ENCODE data around the gene LARP1. TPM values are rescaled to one million over a fixed set of nuclear protein-coding genes. Genes with fewer than 3 reads are reported as not detected.

LARP1 gene
- total and polyA plus RNA-seq, 4 donors = 15.4 to 142 (median 74.5) TPM

GRCh38 chr5:154861946-154862345 is 106.8 kb downstream of the LARP1 start:
- WGBS, 2 donors = 70 to 78% methylated on average over 8 of the region's 8 CpGs
- H3K4me3 ChIP-seq (ENCODE audit: low read length in 2 of 2) = no peak overlapping the region
- H3K4me1 ChIP-seq (ENCODE audit: control insufficient read depth in 1 of 2, insufficient read depth in 2 of 2, low read length in 2 of 2) = peaks cover 2 to 4% of the 10 kb centered on the region in 2 donors
- no peaks in the 10 kb centered on the region for H3K27me3 ChIP-seq (ENCODE audit: control insufficient read depth in 1 of 2, insufficient read depth in 2 of 2, low read length in 1 of 2)
- H3K9me3 ChIP-seq (ENCODE audit: control insufficient read depth, low read length) = no peaks in the 10 kb centered on the region
- peaks cover 2 to 5% of the 10 kb centered on the region in 2 donors for H3K36me3 ChIP-seq (ENCODE audit: control insufficient read depth in 1 of 2, insufficient read depth in 2 of 2, low read length in 1 of 2)
- no peak overlapping the region for H3K27ac ChIP-seq (ENCODE audit: low read depth in 1 of 2, low read length in 2 of 2)
- ATAC-seq (ENCODE audit: low FRiP score) (no peak), DNase-seq (no peak)
- intact Hi-C loops (cut with DNase I) = no loop called here

GRCh38 chr5:154862766-154863165 is 107.6 kb downstream of the LARP1 start:
- WGBS, 2 donors = 73 to 76% methylated on average over 2 of the region's 2 CpGs
- Histone ChIP-seq H3K27ac (ENCODE audit: low read depth in 1 of 2, low read length in 2 of 2) (no peak overlapping the region), H3K4me1 (ENCODE audit: control insufficient read depth in 1 of 2, insufficient read depth in 2 of 2, low read length in 2 of 2) (peaks cover 2 to 4% of the 10 kb centered on the region in 2 donors), H3K27me3 (ENCODE audit: control insufficient read depth in 1 of 2, insufficient read depth in 2 of 2, low read length in 1 of 2) (no peaks in the 10 kb centered on the region), H3K9me3 (ENCODE audit: control insufficient read depth, low read length) (no peaks in the 10 kb centered on the region), H3K4me3 (ENCODE audit: low read length in 2 of 2) (no peak overlapping the region), H3K36me3 (ENCODE audit: control insufficient read depth in 1 of 2, insufficient read depth in 2 of 2, low read length in 1 of 2) (peaks cover 2 to 5% of the 10 kb centered on the region in 2 donors)
- no peak for DNase-seq
- ATAC-seq (ENCODE audit: low FRiP score) = no peak
- intact Hi-C loops (cut with DNase I) = no loop called here

- Histone ChIP-seq H3K27me3 (ENCODE audit: control insufficient read depth in 1 of 2, insufficient read depth in 2 of 2, low read length in 1 of 2) (no peaks in the 10 kb centered on the region), H3K4me3 (ENCODE audit: low read length in 2 of 2) (no peak overlapping the region), H3K9me3 (ENCODE audit: control insufficient read depth, low read length) (no peaks in the 10 kb centered on the region), H3K36me3 (ENCODE audit: control insufficient read depth in 1 of 2, insufficient read depth in 2 of 2, low read length in 1 of 2) (peaks cover 2 to 5% of the 10 kb centered on the region in 2 donors), H3K4me1 (ENCODE audit: control insufficient read depth in 1 of 2, insufficient read depth in 2 of 2, low read length in 2 of 2) (peaks cover 2 to 4% of the 10 kb centered on the region in 2 donors), H3K27ac (ENCODE audit: low read depth in 1 of 2, low read length in 2 of 2) (no peak overlapping the region)
- DNase-seq (no peak), ATAC-seq (ENCODE audit: low FRiP score) (no peak)
- 91 to 92% methylated on average over 7 of the region's 7 CpGs for WGBS, 2 donors
- intact Hi-C loops (cut with DNase I) = no loop called here
Measured at GRCh38 chr5:154863291-154864080, 108.3 kb downstream of the LARP1 start.

GRCh38 chr5:154865466-154866184 is 110.4 kb downstream of the LARP1 start:
- no peak for DNase-seq
- 49% methylated on average over 5 of the region's 5 CpGs for WGBS, 2 donors
- Histone ChIP-seq H3K9me3 (ENCODE audit: control insufficient read depth, low read length) (no peaks in the 10 kb centered on the region), H3K27me3 (ENCODE audit: control insufficient read depth in 1 of 2, insufficient read depth in 2 of 2, low read length in 1 of 2) (no peaks in the 10 kb centered on the region), H3K4me3 (ENCODE audit: low read length in 2 of 2) (no peak overlapping the region), H3K4me1 (ENCODE audit: control insufficient read depth in 1 of 2, insufficient read depth in 2 of 2, low read length in 2 of 2) (peaks cover 0 to under 1% of the 10 kb centered on the region in 2 donors), H3K36me3 (ENCODE audit: control insufficient read depth in 1 of 2, insufficient read depth in 2 of 2, low read length in 1 of 2) (peaks cover 5 to 7% of the 10 kb centered on the region in 2 donors), H3K27ac (ENCODE audit: low read depth in 1 of 2, low read length in 2 of 2) (no peak overlapping the region)
- intact Hi-C loops (cut with DNase I) = no loop called here
- no peak for ATAC-seq (ENCODE audit: low FRiP score)

- WGBS, 2 donors = 60 to 65% methylated on average over 2 of the region's 2 CpGs
- Histone ChIP-seq H3K27me3 (ENCODE audit: control insufficient read depth in 1 of 2, insufficient read depth in 2 of 2, low read length in 1 of 2) (no peaks in the 10 kb centered on the region), H3K4me3 (ENCODE audit: low read length in 2 of 2) (no peak overlapping the region), H3K36me3 (ENCODE audit: control insufficient read depth in 1 of 2, insufficient read depth in 2 of 2, low read length in 1 of 2) (peaks cover 6 to 8% of the 10 kb centered on the region in 2 donors), H3K27ac (ENCODE audit: low read depth in 1 of 2, low read length in 2 of 2) (no peak overlapping the region), H3K9me3 (ENCODE audit: control insufficient read depth, low read length) (no peaks in the 10 kb centered on the region), H3K4me1 (ENCODE audit: control insufficient read depth in 1 of 2, insufficient read depth in 2 of 2, low read length in 2 of 2) (no peaks in the 10 kb centered on the region)
- DNase-seq (no peak), ATAC-seq (ENCODE audit: low FRiP score) (no peak)
- intact Hi-C loops (cut with DNase I) = no loop called here
Measured at GRCh38 chr5:154866841-154867240, 111.7 kb downstream of the LARP1 start.

Small RNAs within 50 kb of the gene (microRNA-seq; reads per million reads assigned to microRNA genes)
- 0 reads per million in 2 donors for gene MIR378H

Other genes starting within 250 kb of the LARP1 start
- gene FAXDC2, start 95.2 kb downstream of the LARP1 start, total RNA-seq = 10 to 100 TPM; 20.0 to 36.3 TPM
- 10 to 100 TPM; 14.0 to 46.8 TPM for gene FAXDC2, start 95.2 kb downstream of the LARP1 start, polyA plus RNA-seq
- 10 to 100 TPM; 43.9 to 47.9 TPM for gene CNOT8, start 103.2 kb downstream of the LARP1 start, total RNA-seq
- 10 to 100 TPM; 39.7 to 48.6 TPM for gene CNOT8, start 103.2 kb downstream of the LARP1 start, polyA plus RNA-seq
- 10 to 100 TPM; 12.0 to 12.8 TPM for gene GEMIN5, start 182.8 kb downstream of the LARP1 start, total RNA-seq
- gene GEMIN5, start 182.8 kb downstream of the LARP1 start, polyA plus RNA-seq = 1 to 10 TPM; 2.0 to 3.0 TPM
- 10 to 100 TPM; 27.8 to 34.8 TPM for gene MRPL22, start 185.7 kb downstream of the LARP1 start, total RNA-seq
- gene MRPL22, start 185.7 kb downstream of the LARP1 start, polyA plus RNA-seq = 10 to 100 TPM; 27.9 to 34.9 TPM